ENCODE data around the gene OARD1. TPM values are rescaled to one million over a fixed set of nuclear protein-coding genes. Genes with fewer than 3 reads are reported as not detected.

Gene OARD1
- total and polyA plus RNA-seq, 2 donors = 44.8 to 50.9 TPM

GRCh38 chr6:41097467-41098090 lies 25.4 kb upstream of the OARD1 start:
- 97% methylated on average over 5 of the region's 5 CpGs for WGBS
- no peaks in the 10 kb centered on the region for H3K27me3 ChIP-seq (ENCODE audit: control insufficient read depth in 2 of 2, insufficient read depth in 1 of 2, low read length in 1 of 2)
- H3K36me3 ChIP-seq (ENCODE audit: control insufficient read depth in 2 of 2, insufficient read depth in 2 of 2, low read length in 1 of 2) = peaks cover 68 to 85% of the 10 kb centered on the region in 2 donors
- H3K4me3 ChIP-seq (ENCODE audit: low read length in 2 of 2) = no peak overlapping the region
- H3K4me1 ChIP-seq (ENCODE audit: control insufficient read depth in 2 of 2, insufficient read depth in 2 of 2, low read length in 2 of 2) = no peaks in the 10 kb centered on the region
- H3K9me3 ChIP-seq (ENCODE audit: control insufficient read depth in 2 of 2, insufficient read depth in 1 of 2, low read length in 1 of 2) = no peaks in the 10 kb centered on the region
- H3K27ac ChIP-seq (ENCODE audit: low read depth in 1 of 2, low read length in 1 of 2) = no peak overlapping the region
- DNase-seq (ENCODE audit: low read depth in 6 of 9, low spot score in 9 of 9) = no peak

- no peaks in the 10 kb centered on the region for H3K27me3 ChIP-seq (ENCODE audit: control insufficient read depth in 2 of 2, insufficient read depth in 1 of 2, low read length in 1 of 2)
- no peaks in the 10 kb centered on the region for H3K9me3 ChIP-seq (ENCODE audit: control insufficient read depth in 2 of 2, insufficient read depth in 1 of 2, low read length in 1 of 2)
- H3K27ac ChIP-seq (ENCODE audit: low read depth in 1 of 2, low read length in 1 of 2) = no peak overlapping the region
- WGBS = 98% methylated on average over 6 of the region's 6 CpGs
- no peaks in the 10 kb centered on the region for H3K4me1 ChIP-seq (ENCODE audit: control insufficient read depth in 2 of 2, insufficient read depth in 2 of 2, low read length in 2 of 2)
- H3K4me3 ChIP-seq (ENCODE audit: low read length in 2 of 2) = no peak overlapping the region
- DNase-seq (ENCODE audit: low read depth in 6 of 9, low spot score in 9 of 9) = no peak
- H3K36me3 ChIP-seq (ENCODE audit: control insufficient read depth in 2 of 2, insufficient read depth in 2 of 2, low read length in 1 of 2) = peaks cover 76 to 95% of the 10 kb centered on the region in 2 donors
Measured at GRCh38 chr6:41093729-41094128, 21.6 kb upstream of the OARD1 start.

GRCh38 chr6:41092421-41093140 lies 20.4 kb upstream of the OARD1 start:
- H3K36me3 ChIP-seq (ENCODE audit: control insufficient read depth in 2 of 2, insufficient read depth in 2 of 2, low read length in 1 of 2) = peaks cover 69 to 84% of the 10 kb centered on the region in 2 donors
- 99% methylated on average over 4 of the region's 4 CpGs for WGBS

GRCh38 chr6:41090841-41091761 lies 18.9 kb upstream of the OARD1 start:
- peaks cover 59 to 77% of the 10 kb centered on the region in 2 donors for H3K36me3 ChIP-seq (ENCODE audit: control insufficient read depth in 2 of 2, insufficient read depth in 2 of 2, low read length in 1 of 2)
- WGBS = 53% methylated on average over 1 of the region's 1 CpG

More at GRCh38 chr6:41092421-41093140, 20.4 kb upstream of the OARD1 start:
- no peaks in the 10 kb centered on the region for H3K9me3 ChIP-seq (ENCODE audit: control insufficient read depth in 2 of 2, insufficient read depth in 1 of 2, low read length in 1 of 2)
- no peaks in the 10 kb centered on the region for H3K4me1 ChIP-seq (ENCODE audit: control insufficient read depth in 2 of 2, insufficient read depth in 2 of 2, low read length in 2 of 2)
- H3K27ac ChIP-seq (ENCODE audit: low read depth in 1 of 2, low read length in 1 of 2) = no peak overlapping the region
- H3K27me3 ChIP-seq (ENCODE audit: control insufficient read depth in 2 of 2, insufficient read depth in 1 of 2, low read length in 1 of 2) = no peaks in the 10 kb centered on the region
- DNase-seq (ENCODE audit: low read depth in 6 of 9, low spot score in 9 of 9) = peak in 1 of 9 donors; percentile 9
- H3K4me3 ChIP-seq (ENCODE audit: low read length in 2 of 2) = no peak overlapping the region

GRCh38 chr6:41088451-41088850 lies 16.3 kb upstream of the OARD1 start:
- WGBS = 95% methylated on average over 4 of the region's 4 CpGs
- Histone ChIP-seq H3K36me3 (ENCODE audit: control insufficient read depth in 2 of 2, insufficient read depth in 2 of 2, low read length in 1 of 2) (peaks cover 48 to 75% of the 10 kb centered on the region in 2 donors), H3K4me3 (ENCODE audit: low read length in 2 of 2) (no peak overlapping the region), H3K27ac (ENCODE audit: low read depth in 1 of 2, low read length in 1 of 2) (no peak overlapping the region), H3K9me3 (ENCODE audit: control insufficient read depth in 2 of 2, insufficient read depth in 1 of 2, low read length in 1 of 2) (no peaks in the 10 kb centered on the region), H3K27me3 (ENCODE audit: control insufficient read depth in 2 of 2, insufficient read depth in 1 of 2, low read length in 1 of 2) (no peaks in the 10 kb centered on the region), H3K4me1 (ENCODE audit: control insufficient read depth in 2 of 2, insufficient read depth in 2 of 2, low read length in 2 of 2) (no peaks in the 10 kb centered on the region)
- no peak for DNase-seq (ENCODE audit: low read depth in 6 of 9, low spot score in 9 of 9)

More at GRCh38 chr6:41090841-41091761, 18.9 kb upstream of the OARD1 start:
- H3K9me3 ChIP-seq (ENCODE audit: control insufficient read depth in 2 of 2, insufficient read depth in 1 of 2, low read length in 1 of 2) = no peaks in the 10 kb centered on the region
- H3K4me3 ChIP-seq (ENCODE audit: low read length in 2 of 2) = no peak overlapping the region
- no peak for DNase-seq (ENCODE audit: low read depth in 6 of 9, low spot score in 9 of 9)
- H3K27ac ChIP-seq (ENCODE audit: low read depth in 1 of 2, low read length in 1 of 2) = no peak overlapping the region
- H3K4me1 ChIP-seq (ENCODE audit: control insufficient read depth in 2 of 2, insufficient read depth in 2 of 2, low read length in 2 of 2) = no peaks in the 10 kb centered on the region
- H3K27me3 ChIP-seq (ENCODE audit: control insufficient read depth in 2 of 2, insufficient read depth in 1 of 2, low read length in 1 of 2) = no peaks in the 10 kb centered on the region

- peaks cover 29 to 69% of the 10 kb centered on the region in 2 donors for H3K36me3 ChIP-seq (ENCODE audit: control insufficient read depth in 2 of 2, insufficient read depth in 2 of 2, low read length in 1 of 2)
- no peaks in the 10 kb centered on the region for H3K9me3 ChIP-seq (ENCODE audit: control insufficient read depth in 2 of 2, insufficient read depth in 1 of 2, low read length in 1 of 2)
- no peak overlapping the region for H3K4me3 ChIP-seq (ENCODE audit: low read length in 2 of 2)
- H3K27ac ChIP-seq (ENCODE audit: low read depth in 1 of 2, low read length in 1 of 2) = no peak overlapping the region
- DNase-seq (ENCODE audit: low read depth in 6 of 9, low spot score in 9 of 9) = no peak
- H3K27me3 ChIP-seq (ENCODE audit: control insufficient read depth in 2 of 2, insufficient read depth in 1 of 2, low read length in 1 of 2) = no peaks in the 10 kb centered on the region
- H3K4me1 ChIP-seq (ENCODE audit: control insufficient read depth in 2 of 2, insufficient read depth in 2 of 2, low read length in 2 of 2) = peaks cover 0 to 3% of the 10 kb centered on the region in 2 donors
Measured at GRCh38 chr6:41085182-41085581, 13.0 kb upstream of the OARD1 start.

DNA sequence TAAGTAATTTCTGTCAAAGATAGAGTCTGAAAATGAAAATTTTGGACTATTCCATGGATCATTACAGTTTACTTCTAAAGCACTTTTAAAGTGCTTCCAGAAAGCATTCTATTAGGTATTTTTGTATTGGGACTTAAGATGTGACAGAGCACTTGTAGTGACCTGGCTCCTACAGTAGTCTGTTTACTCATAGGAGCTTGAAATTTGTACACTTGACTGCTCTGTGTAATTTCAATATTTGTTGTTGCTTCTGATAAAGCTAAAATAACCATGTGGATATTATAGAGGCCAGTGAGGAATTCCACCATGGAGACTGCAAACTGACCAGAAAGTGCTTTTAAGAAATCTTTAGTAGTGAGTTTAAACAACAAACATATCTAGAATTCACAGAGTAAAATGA lies 10.9 kb upstream of the OARD1 start:
- Histone ChIP-seq H3K27me3 (ENCODE audit: control insufficient read depth in 2 of 2, insufficient read depth in 1 of 2, low read length in 1 of 2) (no peaks in the 10 kb centered on the region), H3K9me3 (ENCODE audit: control insufficient read depth in 2 of 2, insufficient read depth in 1 of 2, low read length in 1 of 2) (no peaks in the 10 kb centered on the region), H3K4me1 (ENCODE audit: control insufficient read depth in 2 of 2, insufficient read depth in 2 of 2, low read length in 2 of 2) (peaks cover 0 to 3% of the 10 kb centered on the region in 2 donors), H3K4me3 (ENCODE audit: low read length in 2 of 2) (no peak overlapping the region), H3K27ac (ENCODE audit: low read depth in 1 of 2, low read length in 1 of 2) (no peak overlapping the region), H3K36me3 (ENCODE audit: control insufficient read depth in 2 of 2, insufficient read depth in 2 of 2, low read length in 1 of 2) (peaks cover 18 to 73% of the 10 kb centered on the region in 2 donors)
- DNase-seq (ENCODE audit: low read depth in 6 of 9, low spot score in 9 of 9) = no peak

DNA sequence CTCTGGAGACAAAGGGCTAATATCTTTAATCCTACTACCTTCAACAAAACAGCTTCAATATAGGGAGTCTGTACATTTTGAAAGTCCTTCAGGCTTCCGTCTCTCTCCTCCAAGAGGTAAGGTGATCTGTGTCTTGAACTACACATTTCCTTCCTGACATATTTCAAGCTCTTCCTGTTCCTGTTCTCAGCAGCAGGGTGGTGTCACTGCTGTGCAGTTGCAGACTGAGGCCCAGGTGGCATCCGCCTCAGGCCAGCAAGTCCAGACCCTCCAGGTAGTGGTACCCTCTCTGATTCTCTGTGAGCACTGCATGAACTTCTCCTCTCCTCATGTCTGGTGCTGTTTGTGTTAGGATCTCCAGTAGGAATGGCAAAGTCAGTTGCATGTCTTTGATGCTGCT lies 8.5 kb upstream of the OARD1 start:
- peaks cover 6 to 10% of the 10 kb centered on the region in 2 donors for H3K4me1 ChIP-seq (ENCODE audit: control insufficient read depth in 2 of 2, insufficient read depth in 2 of 2, low read length in 2 of 2)
- peak in 2 of 9 donors; percentile 28 to 34 for DNase-seq (ENCODE audit: low read depth in 6 of 9, low spot score in 9 of 9)
- peak overlapping the region in 1 of 2 donors; percentile 25 for H3K27ac ChIP-seq (ENCODE audit: low read depth in 1 of 2, low read length in 1 of 2)
- 90% methylated on average over 2 of the region's 2 CpGs for whole genome bisulfite sequencing
- no peak overlapping the region for H3K4me3 ChIP-seq (ENCODE audit: low read length in 2 of 2)
- no peaks in the 10 kb centered on the region for H3K27me3 ChIP-seq (ENCODE audit: control insufficient read depth in 2 of 2, insufficient read depth in 1 of 2, low read length in 1 of 2)
- peaks cover 15 to 60% of the 10 kb centered on the region in 2 donors for H3K36me3 ChIP-seq (ENCODE audit: control insufficient read depth in 2 of 2, insufficient read depth in 2 of 2, low read length in 1 of 2)
- H3K9me3 ChIP-seq (ENCODE audit: control insufficient read depth in 2 of 2, insufficient read depth in 1 of 2, low read length in 1 of 2) = no peaks in the 10 kb centered on the region

DNA sequence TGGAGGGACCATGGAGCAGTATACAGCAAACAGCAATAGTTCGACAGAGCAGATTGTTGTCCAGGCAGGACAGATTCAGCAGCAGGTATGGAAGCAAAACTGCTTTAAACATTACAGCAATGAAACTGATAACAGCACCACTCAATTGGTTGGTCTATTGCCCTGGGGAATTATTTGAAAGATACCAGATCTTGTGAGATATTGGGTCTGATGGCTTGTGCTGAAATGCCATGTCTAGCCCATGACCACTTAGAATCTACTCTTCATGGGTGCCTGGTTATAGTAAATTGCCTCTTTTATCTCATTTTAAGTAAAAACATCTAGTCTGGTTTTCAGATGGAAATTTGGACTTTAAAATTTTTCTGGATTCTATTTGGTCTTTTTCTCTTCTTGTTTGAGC lies 6.9 kb upstream of the OARD1 start:
- H3K27me3 ChIP-seq (ENCODE audit: control insufficient read depth in 2 of 2, insufficient read depth in 1 of 2, low read length in 1 of 2) = no peaks in the 10 kb centered on the region
- H3K4me3 ChIP-seq (ENCODE audit: low read length in 2 of 2) = no peak overlapping the region
- peaks cover 12 to 47% of the 10 kb centered on the region in 2 donors for H3K36me3 ChIP-seq (ENCODE audit: control insufficient read depth in 2 of 2, insufficient read depth in 2 of 2, low read length in 1 of 2)
- H3K9me3 ChIP-seq (ENCODE audit: control insufficient read depth in 2 of 2, insufficient read depth in 1 of 2, low read length in 1 of 2) = no peaks in the 10 kb centered on the region
- peaks cover 14 to 18% of the 10 kb centered on the region in 2 donors for H3K4me1 ChIP-seq (ENCODE audit: control insufficient read depth in 2 of 2, insufficient read depth in 2 of 2, low read length in 2 of 2)
- no peak for DNase-seq (ENCODE audit: low read depth in 6 of 9, low spot score in 9 of 9)
- H3K27ac ChIP-seq (ENCODE audit: low read depth in 1 of 2, low read length in 1 of 2) = no peak overlapping the region
- 98% methylated on average over 1 of the region's 1 CpG for WGBS
